HepG2 (cell line): Measurements from ENCODE around the gene PIEZO2. TPM values are rescaled to one million over a fixed set of nuclear protein-coding genes. Genes with fewer than 3 reads are reported as not detected.

Experiments used
- CHCHD3 ChIP-seq: sonication (generic); formaldehyde crosslinking; IDR thresholded peaks from 2 replicates; pipeline ENCODE4 v1.8.0; 2022; ENCODE audit warnings: mild to moderate bottlenecking, missing genetic modification reagents, moderate library complexity
- EZH2 ChIP-seq: conservative IDR thresholded peaks from 2 replicates; pipeline ENCODE4 v1.6.1; 2012; ENCODE audit warnings: mild to moderate bottlenecking, low read depth, low read length, moderate library complexity
- FLYWCH1 ChIP-seq: sonication (generic); formaldehyde crosslinking; IDR thresholded peaks from 2 replicates; pipeline ENCODE4 v1.8.1; 2023; ENCODE audit warnings: mild to moderate bottlenecking, missing genetic modification reagents
- FOSL1 ChIP-seq: sonication (generic); formaldehyde crosslinking; IDR thresholded peaks from 2 replicates; pipeline ENCODE4 v1.9.0; 2021; ENCODE audit warnings: missing genetic modification reagents, borderline replicate concordance
- FOSL2 ChIP-seq: sonication (generic); formaldehyde crosslinking; IDR thresholded peaks from 2 replicates; pipeline ENCODE4 v1.4.0; 2020; ENCODE audit warnings: missing genetic modification reagents
- HOXA5 ChIP-seq: sonication (generic); formaldehyde crosslinking; IDR thresholded peaks from 2 replicates; pipeline ENCODE4 v1.4.0; 2020; ENCODE audit warnings: missing genetic modification reagents
- KDM6A ChIP-seq: IDR thresholded peaks from 2 replicates; pipeline ENCODE4 v1.6.1; 2016; ENCODE audit warnings: low read depth
- MEIS2 ChIP-seq: sonication (generic); formaldehyde crosslinking; IDR thresholded peaks from 2 replicates; pipeline ENCODE4 v1.9.0; 2021; ENCODE audit warnings: mild to moderate bottlenecking, missing genetic modification reagents
- NAIF1 ChIP-seq: sonication (generic); formaldehyde crosslinking; IDR thresholded peaks from 2 replicates; pipeline ENCODE4 v1.5.0; 2020; ENCODE audit warnings: mild to moderate bottlenecking, missing genetic modification reagents, borderline replicate concordance
- PAF1 ChIP-seq: IDR thresholded peaks from 2 replicates; pipeline ENCODE4 v1.6.1; 2016; ENCODE audit warnings: missing genetic modification reagents, missing compliant biosample characterization
- PHF21A ChIP-seq: sonication (generic); formaldehyde crosslinking; IDR thresholded peaks from 2 replicates; pipeline ENCODE4 v1.5.0; 2020; ENCODE audit warnings: mild to moderate bottlenecking, missing genetic modification reagents
- RELA ChIP-seq: sonication (generic); formaldehyde crosslinking; IDR thresholded peaks from 2 replicates; pipeline ENCODE4 v1.4.0; 2020; ENCODE audit warnings: missing genetic modification reagents
- STAT5B ChIP-seq: sonication (generic); formaldehyde crosslinking; IDR thresholded peaks from 2 replicates; pipeline ENCODE4 v1.4.0; 2020; ENCODE audit warnings: missing genetic modification reagents
- SUZ12 ChIP-seq: fragments of 150-350 bp; IDR thresholded peaks from 2 replicates; pipeline ENCODE4 v1.6.1; 2014; ENCODE audit warnings: low read depth, low read length
- YEATS2 ChIP-seq: sonication (generic); formaldehyde crosslinking; IDR thresholded peaks from 2 replicates; pipeline ENCODE4 v1.4.0; 2020; ENCODE audit warnings: missing genetic modification reagents, borderline replicate concordance
- ZC3H4 ChIP-seq: sonication (generic); formaldehyde crosslinking; IDR thresholded peaks from 2 replicates; pipeline ENCODE4 v1.4.0; 2020; ENCODE audit warnings: missing genetic modification reagents, borderline replicate concordance
- ZNF564 ChIP-seq: sonication (generic); formaldehyde crosslinking; IDR thresholded peaks from 2 replicates; pipeline ENCODE4 v1.8.1; 2023; ENCODE audit warnings: mild to moderate bottlenecking, missing genetic modification reagents
- ZNF615 ChIP-seq: sonication (generic); formaldehyde crosslinking; IDR thresholded peaks from 2 replicates; pipeline ENCODE4 v1.5.0; 2020; ENCODE audit warnings: mild to moderate bottlenecking, missing genetic modification reagents, borderline replicate concordance
- ZNF75D ChIP-seq: sonication (generic); formaldehyde crosslinking; IDR thresholded peaks from 2 replicates; pipeline ENCODE4 v1.8.1; 2023; ENCODE audit warnings: missing genetic modification reagents, mild to moderate bottlenecking, borderline replicate concordance
- ZNF775 ChIP-seq: sonication (generic); formaldehyde crosslinking; IDR thresholded peaks from 2 replicates; pipeline ENCODE4 v1.4.0; 2020; ENCODE audit warnings: missing genetic modification reagents, mild to moderate bottlenecking, moderate library complexity, borderline replicate concordance
- ZNF788 ChIP-seq: sonication (generic); formaldehyde crosslinking; IDR thresholded peaks from 2 replicates; pipeline ENCODE4 v1.5.0; 2020; ENCODE audit warnings: mild to moderate bottlenecking, missing genetic modification reagents, borderline replicate concordance
- ZNF891 ChIP-seq: sonication (generic); formaldehyde crosslinking; IDR thresholded peaks from 2 replicates; pipeline ENCODE4 v1.5.0; 2020; ENCODE audit warnings: mild to moderate bottlenecking, missing genetic modification reagents
- ZSCAN30 ChIP-seq: sonication (generic); formaldehyde crosslinking; IDR thresholded peaks from 2 replicates; pipeline ENCODE4 v1.5.0; 2020; ENCODE audit warnings: mild to moderate bottlenecking, missing genetic modification reagents
- polyA plus RNA-seq, 8 experiments: library from polyadenylated mRNA; depleted of rRNA in 3 of 8; stranded (reverse) in 7 of 8; unstranded in 1 of 8; fragments of >200 nt; fragmentation: Illumina TruSeq in 4 of 8; extraction: Trizol in 4 of 8; gene quantifications; 2 replicates each; pipeline versions ENCODE4 v1.2.1 to v1.2.3, GENCODE V29; 2011 to 2016; ENCODE audit warnings: low read depth in 4 of 8, missing spikeins in 1 of 8, mixed read lengths in 1 of 8; ENCODE audit not compliant: insufficient read depth in 1 of 8
- total RNA-seq, 5 experiments: library from RNA; depleted of rRNA; stranded (reverse); fragments of >200 nt; fragmentation: Illumina TruSeq; extraction: Trizol; gene quantifications; 2 replicates each; pipeline ENCODE4 v1.2.3, GENCODE V29; 2016; ENCODE audit warnings: low read depth in 1 of 5
- TF ChIP-seq, protein P1 (sequence below): sonication (generic); formaldehyde crosslinking; IDR thresholded peaks from 2 replicates; pipeline ENCODE4 v1.4.0; 2020; ENCODE audit warnings: missing genetic modification reagents, low read depth, mild to moderate bottlenecking, borderline replicate concordance
- TF ChIP-seq, protein P2 (sequence below): sonication (generic); formaldehyde crosslinking; IDR thresholded peaks from 2 replicates; pipeline ENCODE4 v1.4.0; 2020; ENCODE audit warnings: missing genetic modification reagents
- TF ChIP-seq, protein P3 (sequence below): sonication (generic); formaldehyde crosslinking; IDR thresholded peaks from 2 replicates; pipeline ENCODE4 v1.9.0; 2022; ENCODE audit warnings: low read depth, missing genetic modification reagents

Gene PIEZO2
- total and polyA plus RNA-seq, 2 of the 13 experiments (the other 11 are each of a cell fraction or from before 2014, with no cell fraction given) = 15.2 to 27.2 TPM

DNA sequence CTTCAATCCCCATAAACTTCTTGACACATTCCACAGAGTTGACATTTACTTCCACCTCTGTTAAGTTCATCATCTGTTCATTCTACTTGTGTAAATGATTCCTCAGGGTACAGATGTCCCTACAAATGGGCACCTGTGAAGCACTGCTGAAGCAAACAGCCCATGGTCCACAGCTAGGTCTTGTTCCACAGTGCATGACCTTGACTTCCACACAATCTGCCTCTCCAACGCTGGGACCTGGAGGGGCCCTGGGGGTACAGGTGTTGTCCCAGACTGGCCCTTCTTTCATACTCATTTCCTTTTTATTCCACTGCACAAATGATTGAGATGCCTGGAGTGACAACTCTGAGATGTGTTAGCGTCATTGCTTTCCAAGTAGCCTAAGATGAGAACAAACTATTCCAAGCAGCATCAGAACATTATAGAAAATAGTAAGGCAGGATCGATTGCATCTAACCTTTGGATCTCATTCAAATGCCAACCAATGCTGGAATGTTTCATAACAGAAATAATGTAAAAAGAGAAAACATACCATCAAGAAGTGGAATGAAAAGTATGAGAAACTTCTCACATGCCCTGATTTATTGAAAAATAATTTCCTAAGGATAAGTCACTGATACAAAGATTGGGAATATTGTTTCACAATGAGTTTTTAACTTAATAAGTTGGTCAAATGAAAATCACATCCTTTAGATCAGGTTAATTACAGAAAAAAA is 31.2 kb downstream of the PIEZO2 start (continued):
- no peak for TF ChIP-seq SUZ12
- TF ChIP-seq FLYWCH1 = no peak
- TF ChIP-seq MEIS2 (CRISPR knock-in tag) = no peak
- TF ChIP-seq EZH2 = no peak
- TF ChIP-seq KDM6A = peak; percentile 39; the same call in 1 of the 2 replicates
- no peak for TF ChIP-seq ZNF891 (CRISPR knock-in tag)
- TF ChIP-seq PHF21A = peak; percentile 68
- TF ChIP-seq FOSL2 (CRISPR knock-in tag) = no peak
- TF ChIP-seq ZNF75D (CRISPR knock-in tag) = no peak
- TF ChIP-seq, protein P1, sequence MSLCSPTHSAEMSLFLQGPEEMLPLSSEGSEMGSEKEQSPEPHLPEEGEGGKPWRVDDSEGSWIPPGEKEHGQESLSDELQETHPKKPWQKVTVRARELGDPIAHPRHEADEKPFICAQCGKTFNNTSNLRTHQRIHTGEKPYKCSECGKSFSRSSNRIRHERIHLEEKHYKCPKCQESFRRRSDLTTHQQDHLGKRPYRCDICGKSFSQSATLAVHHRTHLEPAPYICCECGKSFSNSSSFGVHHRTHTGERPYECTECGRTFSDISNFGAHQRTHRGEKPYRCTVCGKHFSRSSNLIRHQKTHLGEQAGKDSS = no peak
- TF ChIP-seq PAF1 = no peak
- TF ChIP-seq CHCHD3 = no peak
- no peak for TF ChIP-seq YEATS2 (CRISPR knock-in tag)
- no peak for TF ChIP-seq ZNF775 (CRISPR knock-in tag)
- TF ChIP-seq ZNF615 (CRISPR knock-in tag) = no peak
- no peak for TF ChIP-seq HOXA5 (CRISPR knock-in tag)
- no peak for TF ChIP-seq ZC3H4 (CRISPR knock-in tag)
- no peak for TF ChIP-seq ZNF564 (CRISPR knock-in tag)
- no peak for TF ChIP-seq ZSCAN30 (CRISPR knock-in tag)
- no peak for TF ChIP-seq NAIF1 (CRISPR knock-in tag)
- TF ChIP-seq FOSL1 (CRISPR knock-in tag) = no peak
- no peak for TF ChIP-seq STAT5B (CRISPR knock-in tag)
- TF ChIP-seq, protein P2, sequence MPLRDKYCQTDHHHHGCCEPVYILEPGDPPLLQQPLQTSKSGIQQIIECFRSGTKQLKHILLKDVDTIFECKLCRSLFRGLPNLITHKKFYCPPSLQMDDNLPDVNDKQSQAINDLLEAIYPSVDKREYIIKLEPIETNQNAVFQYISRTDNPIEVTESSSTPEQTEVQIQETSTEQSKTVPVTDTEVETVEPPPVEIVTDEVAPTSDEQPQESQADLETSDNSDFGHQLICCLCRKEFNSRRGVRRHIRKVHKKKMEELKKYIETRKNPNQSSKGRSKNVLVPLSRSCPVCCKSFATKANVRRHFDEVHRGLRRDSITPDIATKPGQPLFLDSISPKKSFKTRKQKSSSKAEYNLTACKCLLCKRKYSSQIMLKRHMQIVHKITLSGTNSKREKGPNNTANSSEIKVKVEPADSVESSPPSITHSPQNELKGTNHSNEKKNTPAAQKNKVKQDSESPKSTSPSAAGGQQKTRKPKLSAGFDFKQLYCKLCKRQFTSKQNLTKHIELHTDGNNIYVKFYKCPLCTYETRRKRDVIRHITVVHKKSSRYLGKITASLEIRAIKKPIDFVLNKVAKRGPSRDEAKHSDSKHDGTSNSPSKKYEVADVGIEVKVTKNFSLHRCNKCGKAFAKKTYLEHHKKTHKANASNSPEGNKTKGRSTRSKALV (CRISPR knock-in tag) = no peak
- peak; percentile 34; the same call in 1 of the 2 replicates for TF ChIP-seq ZNF788 (CRISPR knock-in tag)
- no peak for TF ChIP-seq RELA (CRISPR knock-in tag)
- TF ChIP-seq, protein P3, sequence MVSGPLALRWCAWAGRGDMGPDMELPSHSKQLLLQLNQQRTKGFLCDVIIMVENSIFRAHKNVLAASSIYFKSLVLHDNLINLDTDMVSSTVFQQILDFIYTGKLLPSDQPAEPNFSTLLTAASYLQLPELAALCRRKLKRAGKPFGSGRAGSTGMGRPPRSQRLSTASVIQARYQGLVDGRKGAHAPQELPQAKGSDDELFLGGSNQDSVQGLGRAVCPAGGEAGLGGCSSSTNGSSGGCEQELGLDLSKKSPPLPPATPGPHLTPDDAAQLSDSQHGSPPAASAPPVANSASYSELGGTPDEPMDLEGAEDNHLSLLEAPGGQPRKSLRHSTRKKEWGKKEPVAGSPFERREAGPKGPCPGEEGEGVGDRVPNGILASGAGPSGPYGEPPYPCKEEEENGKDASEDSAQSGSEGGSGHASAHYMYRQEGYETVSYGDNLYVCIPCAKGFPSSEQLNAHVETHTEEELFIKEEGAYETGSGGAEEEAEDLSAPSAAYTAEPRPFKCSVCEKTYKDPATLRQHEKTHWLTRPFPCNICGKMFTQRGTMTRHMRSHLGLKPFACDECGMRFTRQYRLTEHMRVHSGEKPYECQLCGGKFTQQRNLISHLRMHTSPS (CRISPR knock-in tag) = peak; percentile 67; the same call in 1 of the 2 replicates
